Parathyroid adenoma (tissue), 2 donors: ENCODE data around the gene PRELID2.
"Not testable (repeated sequence)": the region's sequence is repeated elsewhere in the genome, so short reads cannot be mapped to it uniquely, and the experiment has no call there.

Source experiments
- H2AFZ ChIP-seq: fragments of 300-600 bp; sonication (generic); one replicate; pipeline ENCODE4 v1.7.0; 2017; ENCODE audit warnings: antibody characterized with exemption, mild to moderate bottlenecking
- H3K27ac ChIP-seq: fragments of 300-600 bp; sonication (generic); one replicate; pipeline ENCODE4 v1.7.0; 2017
- H3K27me3 ChIP-seq: fragments of 300-600 bp; sonication (generic); one replicate; pipeline ENCODE4 v1.7.0; 2017; ENCODE audit warnings: low read length; ENCODE audit not compliant: control insufficient read depth, insufficient read depth
- H3K36me3 ChIP-seq: fragments of 300-600 bp; sonication (generic); one replicate; pipeline ENCODE4 v1.7.0; 2017; ENCODE audit warnings: low read length; ENCODE audit not compliant: control insufficient read depth, insufficient read depth
- H3K4me1 ChIP-seq: fragments of 300-600 bp; sonication (generic); one replicate; pipeline ENCODE4 v1.7.0; 2017; ENCODE audit warnings: control low read depth
- H3K4me2 ChIP-seq: fragments of 300-600 bp; sonication (generic); one replicate; pipeline ENCODE4 v1.7.0; 2017; ENCODE audit warnings: low read length
- H3K4me3 ChIP-seq: fragments of 300-600 bp; sonication (generic); one replicate; pipeline ENCODE4 v1.7.0; 2017; ENCODE audit warnings: low read depth, low read length
- H3K79me2 ChIP-seq: fragments of 300-600 bp; sonication (generic); one replicate; pipeline ENCODE4 v1.7.0; 2017; ENCODE audit warnings: control low read depth
- H3K9ac ChIP-seq: fragments of 300-600 bp; sonication (generic); one replicate; pipeline ENCODE4 v1.7.0; 2017; ENCODE audit warnings: mild to moderate bottlenecking
- H3K9me3 ChIP-seq: fragments of 300-600 bp; sonication (generic); one replicate; pipeline ENCODE4 v1.7.0; 2017; ENCODE audit warnings: low read length; ENCODE audit not compliant: control insufficient read depth
- CTCF ChIP-seq: fragments of 300-600 bp; sonication (generic); IDR thresholded peaks from one replicate; pipeline ENCODE4 v1.7.0; 2017; ENCODE audit warnings: antibody characterized with exemption, mild to moderate bottlenecking
- donor health status: primary hyperparathyroidism.

Gene PRELID2

GRCh38 chr5:145846081-145846480 lies 10.9 kb upstream of the PRELID2 start:
- Histone ChIP-seq H3K4me1 (no peaks in the 10 kb centered on the region), H3K36me3 (no peaks in the 10 kb centered on the region), H3K9me3 (no peaks in the 10 kb centered on the region), H3K4me2 (no peak overlapping the region), H3K27ac (no peak overlapping the region), H3K4me3 (no peak overlapping the region), H2AFZ (no peak overlapping the region), H3K9ac (no peak overlapping the region), H3K27me3 (no peaks in the 10 kb centered on the region), H3K79me2 (no peaks in the 10 kb centered on the region)
- TF ChIP-seq CTCF = no peak

GRCh38 chr5:145841299-145841698 lies 6.2 kb upstream of the PRELID2 start:
- Histone ChIP-seq H3K9ac (no peak overlapping the region), H2AFZ (peak overlapping the region; percentile 33), H3K9me3 (no peaks in the 10 kb centered on the region), H3K79me2 (no peaks in the 10 kb centered on the region), H3K4me1 (no peaks in the 10 kb centered on the region), H3K27me3 (no peaks in the 10 kb centered on the region), H3K27ac (no peak overlapping the region), H3K36me3 (no peaks in the 10 kb centered on the region), H3K4me3 (no peak overlapping the region), H3K4me2 (no peak overlapping the region)
- no peak for TF ChIP-seq CTCF

- no peaks in the 10 kb centered on the region for H3K36me3 ChIP-seq
- no peak overlapping the region for H3K9ac ChIP-seq
- no peaks in the 10 kb centered on the region for H3K9me3 ChIP-seq
- no peak overlapping the region for H3K27ac ChIP-seq
- no peak overlapping the region for H3K4me3 ChIP-seq
- no peak overlapping the region for H3K4me2 ChIP-seq
- no peaks in the 10 kb centered on the region for H3K4me1 ChIP-seq
- peak overlapping the region; percentile 33 for H2AFZ ChIP-seq
- no peak for TF ChIP-seq CTCF
- H3K79me2 ChIP-seq = no peaks in the 10 kb centered on the region
- H3K27me3 ChIP-seq = no peaks in the 10 kb centered on the region
These were observed 5.5 kb upstream of the PRELID2 start for GRCh38 chr5:145840458-145841132.

GRCh38 chr5:145838276-145838675 lies 3.1 kb upstream of the PRELID2 start:
- no peak for TF ChIP-seq CTCF
- H3K27ac ChIP-seq = no peak overlapping the region

GRCh38 chr5:145836241-145836640 lies 1.1 kb upstream of the PRELID2 start:
- not testable (repeated sequence) for H3K27me3 ChIP-seq, H3K27ac ChIP-seq, H3K4me1 ChIP-seq, H3K36me3 ChIP-seq, H3K9ac ChIP-seq, H3K9me3 ChIP-seq, H3K79me2 ChIP-seq
- peak overlapping the region; percentile 89 for H2AFZ ChIP-seq
- peak overlapping the region; percentile 97 for H3K4me2 ChIP-seq
- H3K4me3 ChIP-seq = peak overlapping the region; percentile 85

More at GRCh38 chr5:145838276-145838675, 3.1 kb upstream of the PRELID2 start:
- Histone ChIP-seq H2AFZ (no peak overlapping the region), H3K9me3 (no peaks in the 10 kb centered on the region), H3K36me3 (no peaks in the 10 kb centered on the region), H3K4me2 (no peak overlapping the region), H3K27me3 (no peaks in the 10 kb centered on the region), H3K4me3 (no peak overlapping the region), H3K79me2 (no peaks in the 10 kb centered on the region), H3K9ac (no peak overlapping the region), H3K4me1 (no peaks in the 10 kb centered on the region)
